GM12874 (cell line): ENCODE measurements around the gene GRID1.

ENCODE experiments used
- TF ChIP-seq, protein P1 (sequence below): IDR thresholded peaks from 2 replicates; pipeline ENCODE4 v1.5.1; 2011; ENCODE audit warnings: low read depth, mild to moderate bottlenecking, control low read depth, low read length, moderate library complexity; ENCODE audit not compliant: insufficient read depth

The GRID1 gene

DNA sequence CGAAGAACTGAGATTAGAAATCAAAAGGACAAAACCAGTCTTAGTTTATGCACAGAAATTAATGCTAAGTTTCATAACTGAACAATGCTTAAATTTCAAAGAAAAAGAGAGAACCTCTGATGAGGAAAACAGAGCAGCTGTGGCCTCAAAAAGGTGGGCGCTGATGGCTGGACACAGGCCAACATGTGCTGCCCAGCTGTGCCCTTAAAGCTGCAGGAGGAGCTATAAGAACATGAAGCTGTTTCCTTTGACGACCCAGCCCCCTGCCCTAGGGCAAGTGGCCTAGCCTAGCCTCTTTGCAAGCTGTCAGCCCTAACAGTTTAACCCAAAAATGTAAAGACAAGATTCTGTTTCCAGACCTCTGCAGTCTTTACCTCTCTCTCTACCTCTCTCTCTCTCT is 107.7 kb downstream of the GRID1 start:
- TF ChIP-seq, protein P1, sequence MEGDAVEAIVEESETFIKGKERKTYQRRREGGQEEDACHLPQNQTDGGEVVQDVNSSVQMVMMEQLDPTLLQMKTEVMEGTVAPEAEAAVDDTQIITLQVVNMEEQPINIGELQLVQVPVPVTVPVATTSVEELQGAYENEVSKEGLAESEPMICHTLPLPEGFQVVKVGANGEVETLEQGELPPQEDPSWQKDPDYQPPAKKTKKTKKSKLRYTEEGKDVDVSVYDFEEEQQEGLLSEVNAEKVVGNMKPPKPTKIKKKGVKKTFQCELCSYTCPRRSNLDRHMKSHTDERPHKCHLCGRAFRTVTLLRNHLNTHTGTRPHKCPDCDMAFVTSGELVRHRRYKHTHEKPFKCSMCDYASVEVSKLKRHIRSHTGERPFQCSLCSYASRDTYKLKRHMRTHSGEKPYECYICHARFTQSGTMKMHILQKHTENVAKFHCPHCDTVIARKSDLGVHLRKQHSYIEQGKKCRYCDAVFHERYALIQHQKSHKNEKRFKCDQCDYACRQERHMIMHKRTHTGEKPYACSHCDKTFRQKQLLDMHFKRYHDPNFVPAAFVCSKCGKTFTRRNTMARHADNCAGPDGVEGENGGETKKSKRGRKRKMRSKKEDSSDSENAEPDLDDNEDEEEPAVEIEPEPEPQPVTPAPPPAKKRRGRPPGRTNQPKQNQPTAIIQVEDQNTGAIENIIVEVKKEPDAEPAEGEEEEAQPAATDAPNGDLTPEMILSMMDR: no peak

GRCh38 chr10:86258499-86258898 is 108.1 kb downstream of the GRID1 start:
- TF ChIP-seq, protein P1: no peak

DNA sequence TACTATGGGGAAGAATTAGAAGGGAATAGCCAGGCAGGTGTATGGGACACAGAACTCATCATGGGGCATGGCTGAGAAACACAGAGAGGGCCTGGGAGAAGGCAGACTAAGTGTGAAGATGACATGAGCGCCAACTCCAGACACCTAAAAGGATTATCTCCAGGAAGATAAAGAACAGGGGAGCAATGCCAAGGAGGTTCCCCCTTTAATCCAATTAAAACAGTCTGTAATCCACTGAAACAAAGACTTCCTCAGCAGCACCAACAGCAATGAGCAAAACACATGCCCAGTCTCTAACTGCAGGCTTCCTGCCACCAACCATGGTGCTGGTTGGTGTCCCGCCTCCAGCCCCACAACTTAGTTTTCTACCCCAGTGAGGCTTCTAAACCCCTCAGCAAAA is 108.9 kb downstream of the GRID1 start:
- TF ChIP-seq, protein P1: no peak

DNA sequence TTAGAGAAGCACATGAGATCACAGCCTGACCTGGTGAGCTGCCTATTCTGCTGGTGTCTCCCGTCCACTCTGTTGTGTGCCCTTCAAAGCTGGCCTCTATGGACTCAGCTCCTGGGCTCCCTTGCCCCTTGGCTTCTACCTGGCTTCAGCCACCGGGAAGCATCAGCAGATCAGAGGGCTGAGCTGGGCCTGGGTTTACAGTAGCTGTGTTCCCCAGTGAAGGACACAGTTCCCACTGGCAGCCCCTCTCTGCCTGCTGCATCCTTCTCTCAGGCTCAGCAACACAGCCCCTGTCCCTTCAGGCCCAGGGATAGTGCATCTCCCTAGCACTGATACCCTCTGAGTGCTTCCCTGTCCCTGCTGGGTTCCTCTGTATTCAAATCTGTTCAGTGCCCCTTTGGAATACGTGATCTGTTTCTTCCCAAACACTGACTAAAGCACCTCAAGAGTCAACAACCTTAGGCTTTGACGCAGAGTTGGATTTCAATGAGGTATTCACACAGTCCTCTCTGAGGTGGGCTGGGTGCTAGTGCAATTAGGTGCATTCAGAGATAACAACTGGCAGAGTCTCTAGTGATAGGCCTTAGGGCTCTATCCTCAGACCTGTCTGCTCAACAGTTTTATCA is 109.8 kb downstream of the GRID1 start:
- TF ChIP-seq, protein P1: no peak

DNA sequence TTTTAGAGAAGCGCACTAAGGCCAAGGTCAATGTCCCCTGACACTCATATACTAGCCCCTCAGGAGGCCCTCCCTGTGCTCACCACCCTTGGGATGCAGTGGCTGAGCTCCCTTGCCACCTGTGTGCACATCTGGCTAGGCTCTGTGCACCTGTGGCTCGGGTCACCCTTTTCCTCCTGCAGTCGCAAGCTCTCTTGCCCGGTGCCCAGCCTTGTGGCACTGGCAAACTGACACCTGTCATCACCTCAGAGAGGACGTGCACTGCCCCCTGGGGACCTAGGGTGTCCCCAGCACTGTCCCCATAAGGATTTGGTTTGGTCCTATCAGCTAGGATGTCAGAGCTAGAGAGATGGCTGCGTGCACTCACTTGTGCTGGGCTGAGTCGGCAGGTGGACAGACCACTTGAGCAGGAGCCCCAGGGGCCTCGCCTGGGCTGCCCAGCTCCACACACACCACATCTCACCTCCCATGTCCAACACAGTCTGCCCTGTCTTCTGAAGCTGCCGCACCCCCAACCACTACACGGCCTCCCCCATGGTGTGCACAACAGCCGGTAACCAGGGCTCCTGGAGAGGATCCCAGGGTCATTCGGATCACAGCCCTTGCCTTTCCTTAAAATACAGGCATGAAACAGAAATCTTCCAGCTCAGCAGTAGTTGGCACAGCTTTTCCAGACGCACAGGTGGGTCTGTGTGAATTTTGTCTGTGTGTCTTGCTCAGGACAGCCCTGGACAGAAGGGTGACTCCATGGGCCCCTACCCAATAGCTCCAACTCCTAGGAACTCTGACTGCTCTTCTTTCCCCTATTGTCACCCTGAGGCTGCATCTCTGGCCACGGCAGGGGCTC is 111.0 kb downstream of the GRID1 start:
- TF ChIP-seq, protein P1: no peak

- TF ChIP-seq, protein P1: no peak
These were observed 111.9 kb downstream of the GRID1 start for GRCh38 chr10:86254526-86255174.

- TF ChIP-seq, protein P1: no peak
These were observed 112.5 kb downstream of the GRID1 start for GRCh38 chr10:86254081-86254480.
